WTC11 (cell line): ENCODE data around the gene HYAL1. TPM values are rescaled to one million over a fixed set of nuclear protein-coding genes. Genes with fewer than 3 reads are reported as not detected.

Experiments used
- ATAC-seq: fragments of 200-7000 bp; cut with Tn5 transposase; 2 replicates; pipeline ENCODE4 v1.10.0; 2021; ENCODE audit warnings: mild to moderate bottlenecking, moderate library complexity
- CTCF ChIA-PET: fragments of 300-600 bp; sonication (Branson Sonifier 250); formaldehyde crosslinking; loops from one replicate; lab custom pipeline; 2021; ENCODE audit warnings: antibody characterized with exemption; lab: Charles Lee
- POLR2A ChIA-PET: fragments of 350-600 bp; sonication (Branson Sonifier 250); formaldehyde crosslinking; loops from one replicate; lab custom pipeline; 2021; ENCODE audit warnings: antibody characterized with exemption; lab: Charles Lee
- DNase-seq: peaks from one replicate; pipeline ENCODE4 v3.0.0; 2021; ENCODE audit warnings: low spot score
- H3K27ac Mint-ChIP-seq: 2 replicates; pipeline ENCODE4 v1.8.0; 2021; ENCODE audit warnings: mixed read lengths
- H3K27me3 Mint-ChIP-seq: 2 replicates; pipeline ENCODE4 v1.8.0; 2021; ENCODE audit warnings: low read depth, mild to moderate bottlenecking, moderate library complexity, mixed read lengths
- H3K36me3 Mint-ChIP-seq: 2 replicates; pipeline ENCODE4 v1.8.0; 2021; ENCODE audit warnings: mixed read lengths
- H3K4me1 Mint-ChIP-seq: 2 replicates; pipeline ENCODE4 v1.8.0; 2022; ENCODE audit warnings: mixed read lengths
- H3K4me3 Mint-ChIP-seq: 2 replicates; pipeline ENCODE4 v1.8.0; 2021; ENCODE audit warnings: mild to moderate bottlenecking, moderate library complexity, mixed read lengths
- H3K9me3 Mint-ChIP-seq: 2 replicates; pipeline ENCODE4 v1.8.0; 2021; ENCODE audit warnings: mixed read lengths
- CREB1 ChIP-seq: sonication (generic); formaldehyde crosslinking; IDR thresholded peaks from 2 replicates; pipeline ENCODE4 v1.8.0; 2023; ENCODE audit warnings: mild to moderate bottlenecking, missing genetic modification reagents
- EMX1 ChIP-seq: fragments of 250-450 bp; sonication (Bioruptor Pico); IDR thresholded peaks from 2 replicates; pipeline ENCODE4 v1.8.0; 2021; ENCODE audit warnings: mild to moderate bottlenecking
- GABPB1 ChIP-seq: sonication (generic); formaldehyde crosslinking; IDR thresholded peaks from 2 replicates; pipeline ENCODE4 v1.8.1; 2023; ENCODE audit warnings: mild to moderate bottlenecking, missing genetic modification reagents
- JAZF1 ChIP-seq: fragments of 250-450 bp; sonication (Bioruptor Pico); IDR thresholded peaks from 2 replicates; pipeline ENCODE4 v1.9.0; 2021; ENCODE audit warnings: moderate library complexity, mild to moderate bottlenecking, inconsistent platforms
- KAT7 ChIP-seq: sonication (generic); formaldehyde crosslinking; IDR thresholded peaks from 2 replicates; pipeline ENCODE4 v1.8.1; 2023; ENCODE audit warnings: missing genetic modification reagents, mild to moderate bottlenecking, borderline replicate concordance
- RORB ChIP-seq: fragments of 250-450 bp; sonication (Bioruptor Pico); IDR thresholded peaks from 2 replicates; pipeline ENCODE4 v1.9.0; 2021; ENCODE audit warnings: mild to moderate bottlenecking
- SOX15 ChIP-seq: fragments of 250-450 bp; sonication (Bioruptor Pico); IDR thresholded peaks from 2 replicates; pipeline ENCODE4 v1.9.0; 2021; ENCODE audit warnings: mild to moderate bottlenecking
- TCF7 ChIP-seq: sonication (generic); formaldehyde crosslinking; IDR thresholded peaks from 2 replicates; pipeline ENCODE4 v1.8.0; 2022; ENCODE audit warnings: mild to moderate bottlenecking, low read depth, missing genetic modification reagents, moderate library complexity
- ZBTB21 ChIP-seq: sonication (generic); formaldehyde crosslinking; IDR thresholded peaks from 2 replicates; pipeline ENCODE4 v1.8.1; 2023; ENCODE audit warnings: mild to moderate bottlenecking, missing genetic modification reagents, borderline replicate concordance
- ZNF138 ChIP-seq: sonication (generic); formaldehyde crosslinking; conservative IDR thresholded peaks from 2 replicates; pipeline ENCODE4 v1.8.1; 2022; ENCODE audit warnings: mild to moderate bottlenecking, moderate library complexity, missing genetic modification reagents
- ZNF416 ChIP-seq: fragments of 250-450 bp; sonication (Bioruptor Pico); IDR thresholded peaks from 2 replicates; pipeline ENCODE4 v1.9.0; 2021; ENCODE audit warnings: mild to moderate bottlenecking, inconsistent platforms
- ZNF423 ChIP-seq: fragments of 250-450 bp; sonication (Bioruptor Pico); IDR thresholded peaks from 2 replicates; pipeline ENCODE4 v2.1.2; 2022; ENCODE audit warnings: mild to moderate bottlenecking, moderate library complexity
- total RNA-seq: library from RNA; stranded (reverse); gene quantifications from 3 replicates; pipeline ENCODE4 v1.2.3, GENCODE V29; 2021
- TF ChIP-seq, protein P1 (sequence below): sonication (generic); formaldehyde crosslinking; conservative IDR thresholded peaks from 2 replicates; pipeline ENCODE4 v1.8.1; 2023; ENCODE audit warnings: mild to moderate bottlenecking, low read depth, missing genetic modification reagents, moderate library complexity
- TF ChIP-seq, protein P2 (sequence below): sonication (generic); formaldehyde crosslinking; IDR thresholded peaks from 2 replicates; pipeline ENCODE4 v1.8.1; 2022; ENCODE audit warnings: mild to moderate bottlenecking, missing genetic modification reagents, moderate library complexity, borderline replicate concordance
- TF ChIP-seq, protein P3 (sequence below): sonication (generic); formaldehyde crosslinking; IDR thresholded peaks from 2 replicates; pipeline ENCODE4 v1.8.1; 2023; ENCODE audit warnings: mild to moderate bottlenecking, missing genetic modification reagents, moderate library complexity
- TF ChIP-seq, protein P4 (sequence below): fragments of 250-450 bp; sonication (Bioruptor Pico); IDR thresholded peaks from 2 replicates; pipeline ENCODE4 v1.9.0; 2021; ENCODE audit warnings: moderate library complexity, mild to moderate bottlenecking, inconsistent platforms, borderline replicate concordance
- TF ChIP-seq, protein P5 (sequence below): fragments of 250-450 bp; sonication (Bioruptor Pico); IDR thresholded peaks from 2 replicates; pipeline ENCODE4 v2.1.2; 2022; ENCODE audit warnings: mild to moderate bottlenecking, moderate library complexity
- TF ChIP-seq, protein P6 (sequence below): sonication (generic); formaldehyde crosslinking; IDR thresholded peaks from 2 replicates; pipeline ENCODE4 v1.8.0; 2022; ENCODE audit warnings: missing genetic modification reagents
- TF ChIP-seq, protein P7 (sequence below): sonication (generic); formaldehyde crosslinking; IDR thresholded peaks from 2 replicates; pipeline ENCODE4 v1.8.1; 2022; ENCODE audit warnings: missing genetic modification reagents, borderline replicate concordance
- TF ChIP-seq, protein P8 (sequence below): sonication (generic); formaldehyde crosslinking; IDR thresholded peaks from 2 replicates; pipeline ENCODE4 v1.8.0; 2022; ENCODE audit warnings: mild to moderate bottlenecking, missing genetic modification reagents

Gene HYAL1
- total RNA-seq, 1 experiment from 2014 or later = 3.4 TPM

DNA sequence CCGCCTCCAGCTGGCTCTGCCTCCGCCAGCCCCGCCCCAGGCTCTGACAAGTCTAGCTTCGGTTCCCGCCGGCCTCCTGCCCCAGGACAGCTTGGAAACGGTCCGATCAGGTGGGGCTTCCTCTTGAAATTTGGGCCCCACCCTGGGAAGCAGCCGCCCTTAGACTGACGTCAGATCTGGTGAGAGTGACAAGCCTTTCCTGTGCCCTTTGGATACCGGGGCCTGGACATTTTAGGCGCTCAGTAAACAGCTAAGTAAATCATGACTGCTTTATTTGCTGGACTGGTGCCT, 3.8 kb downstream of the HYAL1 start:
- Mint-ChIP-seq H3K4me3 (peak overlapping the region; percentile 97), H3K27me3 (no peaks in the 10 kb centered on the region; the same call in 1 of the 2 replicates), H3K4me1 (peaks cover 22% of the 10 kb centered on the region), H3K27ac (peak overlapping the region; percentile 82), H3K36me3 (0 out of 2 replicates have a peak, but pooled peaks cover under 1% of the 10 kb centered on the region), H3K9me3 (0 out of 2 replicates have a peak, but pooled peaks cover 1% of the 10 kb centered on the region)
- ATAC-seq = no peak
- ChIA-PET POLR2A (interaction anchor here (0.5 to 1.4 kb wide), 7 partner anchors 18 to 51 kb away, joined by 3 to 8 read pairs (median 4); partner anchors contain the start of genes CYB561D2, HYAL2 and NPRL2), CTCF (interaction anchor here (0.6 to 5.9 kb wide), 20 partner anchors 15 to 312 kb away, joined by 3 to 95 read pairs (median 4); partner anchors contain the start of genes CISH and HYAL2)
- no peak for DNase-seq
- TF ChIP-seq, protein P1, sequence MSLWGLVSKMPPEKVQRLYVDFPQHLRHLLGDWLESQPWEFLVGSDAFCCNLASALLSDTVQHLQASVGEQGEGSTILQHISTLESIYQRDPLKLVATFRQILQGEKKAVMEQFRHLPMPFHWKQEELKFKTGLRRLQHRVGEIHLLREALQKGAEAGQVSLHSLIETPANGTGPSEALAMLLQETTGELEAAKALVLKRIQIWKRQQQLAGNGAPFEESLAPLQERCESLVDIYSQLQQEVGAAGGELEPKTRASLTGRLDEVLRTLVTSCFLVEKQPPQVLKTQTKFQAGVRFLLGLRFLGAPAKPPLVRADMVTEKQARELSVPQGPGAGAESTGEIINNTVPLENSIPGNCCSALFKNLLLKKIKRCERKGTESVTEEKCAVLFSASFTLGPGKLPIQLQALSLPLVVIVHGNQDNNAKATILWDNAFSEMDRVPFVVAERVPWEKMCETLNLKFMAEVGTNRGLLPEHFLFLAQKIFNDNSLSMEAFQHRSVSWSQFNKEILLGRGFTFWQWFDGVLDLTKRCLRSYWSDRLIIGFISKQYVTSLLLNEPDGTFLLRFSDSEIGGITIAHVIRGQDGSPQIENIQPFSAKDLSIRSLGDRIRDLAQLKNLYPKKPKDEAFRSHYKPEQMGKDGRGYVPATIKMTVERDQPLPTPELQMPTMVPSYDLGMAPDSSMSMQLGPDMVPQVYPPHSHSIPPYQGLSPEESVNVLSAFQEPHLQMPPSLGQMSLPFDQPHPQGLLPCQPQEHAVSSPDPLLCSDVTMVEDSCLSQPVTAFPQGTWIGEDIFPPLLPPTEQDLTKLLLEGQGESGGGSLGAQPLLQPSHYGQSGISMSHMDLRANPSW (CRISPR knock-in tag) = no peak
- peak; percentile 33; the same call in 1 of the 2 replicates for TF ChIP-seq GABPB1 (CRISPR knock-in tag)

DNA sequence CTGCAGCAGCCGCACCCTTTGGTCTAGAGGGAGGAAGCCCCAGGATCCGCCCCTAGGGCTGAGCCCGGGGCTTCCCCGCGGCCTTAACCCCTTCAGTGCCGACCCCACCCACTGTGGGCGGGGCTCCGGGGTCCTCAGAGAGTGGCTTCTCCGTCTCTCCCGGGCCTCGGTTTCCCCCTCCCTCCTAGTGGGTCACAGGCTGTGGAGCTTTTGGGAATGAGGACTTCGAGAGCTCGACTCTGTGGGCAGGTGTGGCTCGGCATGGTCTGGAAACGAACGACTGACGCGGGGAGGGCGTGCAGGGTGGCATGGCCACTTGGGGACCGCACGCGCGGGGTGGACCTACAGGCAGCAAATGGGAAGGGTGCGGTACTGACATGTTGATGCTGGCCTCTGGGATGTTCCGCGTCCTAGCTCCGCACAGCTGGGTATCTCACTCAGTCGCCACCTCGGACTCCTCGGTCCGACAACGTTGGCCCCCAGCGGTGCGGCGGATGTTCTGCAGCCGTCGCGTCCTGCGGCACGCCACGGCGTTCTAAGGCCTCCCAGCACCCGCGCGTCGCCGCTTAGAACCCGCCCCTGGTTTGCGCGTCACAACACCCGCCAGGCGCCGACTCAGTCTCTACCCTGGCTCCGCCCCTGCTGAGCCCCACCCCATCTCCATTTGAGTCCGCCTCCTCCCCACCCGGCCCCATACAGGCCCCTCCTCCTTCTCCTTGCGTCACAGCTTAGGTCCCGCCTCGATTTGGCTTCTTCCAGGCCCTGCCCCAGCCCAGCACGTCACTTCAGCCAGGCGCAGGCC, 4.3 kb downstream of the HYAL1 start, which contains the start of the genes HYAL3 and NAA80:
HYAL3 (minus strand) TSS at position 570 of the 802 bp plus-strand sequence. CDS start 3,803 bp downstream, outside the sequence.
NAA80 (minus strand) TSS at position 570 of the 802 bp plus-strand sequence. CDS start 1,942 bp downstream, outside the sequence.
- no peaks in the 10 kb centered on the region for H3K36me3 Mint-ChIP-seq
- TF ChIP-seq ZNF416 = peak; percentile 73; the same call in 1 of the 2 replicates
- TF ChIP-seq, protein P2, sequence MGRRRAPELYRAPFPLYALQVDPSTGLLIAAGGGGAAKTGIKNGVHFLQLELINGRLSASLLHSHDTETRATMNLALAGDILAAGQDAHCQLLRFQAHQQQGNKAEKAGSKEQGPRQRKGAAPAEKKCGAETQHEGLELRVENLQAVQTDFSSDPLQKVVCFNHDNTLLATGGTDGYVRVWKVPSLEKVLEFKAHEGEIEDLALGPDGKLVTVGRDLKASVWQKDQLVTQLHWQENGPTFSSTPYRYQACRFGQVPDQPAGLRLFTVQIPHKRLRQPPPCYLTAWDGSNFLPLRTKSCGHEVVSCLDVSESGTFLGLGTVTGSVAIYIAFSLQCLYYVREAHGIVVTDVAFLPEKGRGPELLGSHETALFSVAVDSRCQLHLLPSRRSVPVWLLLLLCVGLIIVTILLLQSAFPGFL (CRISPR knock-in tag) = 0 out of 2 replicates have a peak, but pooled peaks have one; percentile 38
- no peak for TF ChIP-seq CREB1 (CRISPR knock-in tag)
- TF ChIP-seq, protein P3, sequence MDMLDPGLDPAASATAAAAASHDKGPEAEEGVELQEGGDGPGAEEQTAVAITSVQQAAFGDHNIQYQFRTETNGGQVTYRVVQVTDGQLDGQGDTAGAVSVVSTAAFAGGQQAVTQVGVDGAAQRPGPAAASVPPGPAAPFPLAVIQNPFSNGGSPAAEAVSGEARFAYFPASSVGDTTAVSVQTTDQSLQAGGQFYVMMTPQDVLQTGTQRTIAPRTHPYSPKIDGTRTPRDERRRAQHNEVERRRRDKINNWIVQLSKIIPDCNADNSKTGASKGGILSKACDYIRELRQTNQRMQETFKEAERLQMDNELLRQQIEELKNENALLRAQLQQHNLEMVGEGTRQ (CRISPR knock-in tag) = no peak
- TF ChIP-seq, protein P4, sequence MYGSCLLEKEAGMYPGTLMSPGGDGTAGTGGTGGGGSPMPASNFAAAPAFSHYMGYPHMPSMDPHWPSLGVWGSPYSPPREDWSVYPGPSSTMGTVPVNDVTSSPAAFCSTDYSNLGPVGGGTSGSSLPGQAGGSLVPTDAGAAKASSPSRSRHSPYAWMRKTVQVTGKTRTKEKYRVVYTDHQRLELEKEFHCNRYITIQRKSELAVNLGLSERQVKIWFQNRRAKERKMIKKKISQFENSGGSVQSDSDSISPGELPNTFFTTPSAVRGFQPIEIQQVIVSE (CRISPR knock-in tag) = no peak
- TF ChIP-seq, protein P5, sequence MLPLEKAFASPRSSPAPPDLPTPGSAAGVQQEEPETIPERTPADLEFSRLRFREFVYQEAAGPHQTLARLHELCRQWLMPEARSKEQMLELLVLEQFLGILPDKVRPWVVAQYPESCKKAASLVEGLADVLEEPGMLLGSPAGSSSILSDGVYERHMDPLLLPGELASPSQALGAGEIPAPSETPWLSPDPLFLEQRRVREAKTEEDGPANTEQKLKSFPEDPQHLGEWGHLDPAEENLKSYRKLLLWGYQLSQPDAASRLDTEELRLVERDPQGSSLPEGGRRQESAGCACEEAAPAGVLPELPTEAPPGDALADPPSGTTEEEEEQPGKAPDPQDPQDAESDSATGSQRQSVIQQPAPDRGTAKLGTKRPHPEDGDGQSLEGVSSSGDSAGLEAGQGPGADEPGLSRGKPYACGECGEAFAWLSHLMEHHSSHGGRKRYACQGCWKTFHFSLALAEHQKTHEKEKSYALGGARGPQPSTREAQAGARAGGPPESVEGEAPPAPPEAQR (CRISPR knock-in tag) = no peak
- TF ChIP-seq ZBTB21 (CRISPR knock-in tag) = no peak
- TF ChIP-seq EMX1 (CRISPR knock-in tag) = no peak
- TF ChIP-seq SOX15 = no peak
- TF ChIP-seq, protein P6, sequence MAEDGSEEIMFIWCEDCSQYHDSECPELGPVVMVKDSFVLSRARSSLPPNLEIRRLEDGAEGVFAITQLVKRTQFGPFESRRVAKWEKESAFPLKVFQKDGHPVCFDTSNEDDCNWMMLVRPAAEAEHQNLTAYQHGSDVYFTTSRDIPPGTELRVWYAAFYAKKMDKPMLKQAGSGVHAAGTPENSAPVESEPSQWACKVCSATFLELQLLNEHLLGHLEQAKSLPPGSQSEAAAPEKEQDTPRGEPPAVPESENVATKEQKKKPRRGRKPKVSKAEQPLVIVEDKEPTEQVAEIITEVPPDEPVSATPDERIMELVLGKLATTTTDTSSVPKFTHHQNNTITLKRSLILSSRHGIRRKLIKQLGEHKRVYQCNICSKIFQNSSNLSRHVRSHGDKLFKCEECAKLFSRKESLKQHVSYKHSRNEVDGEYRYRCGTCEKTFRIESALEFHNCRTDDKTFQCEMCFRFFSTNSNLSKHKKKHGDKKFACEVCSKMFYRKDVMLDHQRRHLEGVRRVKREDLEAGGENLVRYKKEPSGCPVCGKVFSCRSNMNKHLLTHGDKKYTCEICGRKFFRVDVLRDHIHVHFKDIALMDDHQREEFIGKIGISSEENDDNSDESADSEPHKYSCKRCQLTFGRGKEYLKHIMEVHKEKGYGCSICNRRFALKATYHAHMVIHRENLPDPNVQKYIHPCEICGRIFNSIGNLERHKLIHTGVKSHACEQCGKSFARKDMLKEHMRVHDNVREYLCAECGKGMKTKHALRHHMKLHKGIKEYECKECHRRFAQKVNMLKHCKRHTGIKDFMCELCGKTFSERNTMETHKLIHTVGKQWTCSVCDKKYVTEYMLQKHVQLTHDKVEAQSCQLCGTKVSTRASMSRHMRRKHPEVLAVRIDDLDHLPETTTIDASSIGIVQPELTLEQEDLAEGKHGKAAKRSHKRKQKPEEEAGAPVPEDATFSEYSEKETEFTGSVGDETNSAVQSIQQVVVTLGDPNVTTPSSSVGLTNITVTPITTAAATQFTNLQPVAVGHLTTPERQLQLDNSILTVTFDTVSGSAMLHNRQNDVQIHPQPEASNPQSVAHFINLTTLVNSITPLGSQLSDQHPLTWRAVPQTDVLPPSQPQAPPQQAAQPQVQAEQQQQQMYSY (CRISPR knock-in tag) = no peak
- no peak for TF ChIP-seq ZNF138 (CRISPR knock-in tag)
- TF ChIP-seq, protein P7, sequence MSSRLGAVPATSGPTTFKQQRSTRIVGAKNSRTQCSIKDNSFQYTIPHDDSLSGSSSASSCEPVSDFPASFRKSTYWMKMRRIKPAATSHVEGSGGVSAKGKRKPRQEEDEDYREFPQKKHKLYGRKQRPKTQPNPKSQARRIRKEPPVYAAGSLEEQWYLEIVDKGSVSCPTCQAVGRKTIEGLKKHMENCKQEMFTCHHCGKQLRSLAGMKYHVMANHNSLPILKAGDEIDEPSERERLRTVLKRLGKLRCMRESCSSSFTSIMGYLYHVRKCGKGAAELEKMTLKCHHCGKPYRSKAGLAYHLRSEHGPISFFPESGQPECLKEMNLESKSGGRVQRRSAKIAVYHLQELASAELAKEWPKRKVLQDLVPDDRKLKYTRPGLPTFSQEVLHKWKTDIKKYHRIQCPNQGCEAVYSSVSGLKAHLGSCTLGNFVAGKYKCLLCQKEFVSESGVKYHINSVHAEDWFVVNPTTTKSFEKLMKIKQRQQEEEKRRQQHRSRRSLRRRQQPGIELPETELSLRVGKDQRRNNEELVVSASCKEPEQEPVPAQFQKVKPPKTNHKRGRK = no peak
- no peak for TF ChIP-seq JAZF1
- TF ChIP-seq TCF7 (CRISPR knock-in tag) = no peak
- TF ChIP-seq KAT7 (CRISPR knock-in tag) = no peak
- no peak for TF ChIP-seq RORB
- TF ChIP-seq, protein P8, sequence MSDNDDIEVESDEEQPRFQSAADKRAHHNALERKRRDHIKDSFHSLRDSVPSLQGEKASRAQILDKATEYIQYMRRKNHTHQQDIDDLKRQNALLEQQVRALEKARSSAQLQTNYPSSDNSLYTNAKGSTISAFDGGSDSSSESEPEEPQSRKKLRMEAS (CRISPR knock-in tag) = peak; percentile 34; the same call in 1 of the 2 replicates
- TF ChIP-seq ZNF423 (CRISPR knock-in tag) = peak; percentile 58

More for the DNA sequence above, 4.3 kb downstream of the HYAL1 start, which contains the start of the genes HYAL3 and NAA80:
- H3K4me1 Mint-ChIP-seq = peaks cover 22% of the 10 kb centered on the region
- peak within 1 kb of the TSS; percentile 97 for H3K4me3 Mint-ChIP-seq
- no peaks in the 10 kb centered on the region for H3K9me3 Mint-ChIP-seq
- peak; percentile 88 for ATAC-seq
- ChIA-PET POLR2A (interaction anchor here (0.5 to 1.4 kb wide), 8 partner anchors 17 to 265 kb away, joined by 3 to 8 read pairs (median 4); partner anchors contain the start of genes CYB561D2, HYAL2 and NPRL2), CTCF (interaction anchor here (0.6 to 5.9 kb wide), 21 partner anchors 15 to 313 kb away, joined by 3 to 95 read pairs (median 4); partner anchors contain the start of genes CISH and HYAL2)
- no peaks in the 10 kb centered on the region; the same call in 1 of the 2 replicates for H3K27me3 Mint-ChIP-seq
- H3K27ac Mint-ChIP-seq = peak within 1 kb of the TSS; percentile 98
- DNase-seq = peak; percentile 100
